NT2/D1 (cell line): ENCODE results near the gene SDHD.

Experiments used
- DNase-seq: peaks from one replicate; pipeline ENCODE4 v3.0.0-alpha.2; 2011; ENCODE audit warnings: low read depth, low spot score
- H3K27me3 ChIP-seq: 2 replicates; pipeline ENCODE4 v1.6.0; 2011; ENCODE audit warnings: mild to moderate bottlenecking; ENCODE audit not compliant: insufficient read length, insufficient read depth
- H3K36me3 ChIP-seq: 2 replicates; pipeline ENCODE4 v1.6.1; 2011; ENCODE audit warnings: mild to moderate bottlenecking, low read length, mixed read lengths; ENCODE audit not compliant: insufficient read depth, insufficient read length
- H3K4me1 ChIP-seq: 2 replicates; pipeline ENCODE4 v1.5.1; 2011; ENCODE audit not compliant: insufficient read depth, insufficient read length
- H3K4me3 ChIP-seq: 2 replicates; pipeline ENCODE4 v1.5.1; 2011; ENCODE audit warnings: low read depth; ENCODE audit not compliant: insufficient read length
- H3K9ac ChIP-seq: 2 replicates; pipeline ENCODE4 v1.6.0; 2011; ENCODE audit warnings: low read depth; ENCODE audit not compliant: insufficient read length
- H3K9me3 ChIP-seq: 2 replicates; pipeline ENCODE4 v1.5.1; 2011; ENCODE audit warnings: mild to moderate bottlenecking, low read length; ENCODE audit not compliant: insufficient read depth
- SUZ12 ChIP-seq: IDR thresholded peaks from 2 replicates; pipeline ENCODE4 v1.6.1; 2011; ENCODE audit not compliant: insufficient read length, insufficient read depth; ENCODE audit errors: extremely low read depth
- YY1 ChIP-seq: IDR thresholded peaks from 2 replicates; pipeline ENCODE4 v1.6.1; 2011; ENCODE audit not compliant: insufficient read length, insufficient read depth
- ZNF274 ChIP-seq: IDR thresholded peaks from 2 replicates; pipeline ENCODE4 v1.6.1; 2011; ENCODE audit warnings: mild to moderate bottlenecking, low read depth, low read length

Gene SDHD

DNA sequence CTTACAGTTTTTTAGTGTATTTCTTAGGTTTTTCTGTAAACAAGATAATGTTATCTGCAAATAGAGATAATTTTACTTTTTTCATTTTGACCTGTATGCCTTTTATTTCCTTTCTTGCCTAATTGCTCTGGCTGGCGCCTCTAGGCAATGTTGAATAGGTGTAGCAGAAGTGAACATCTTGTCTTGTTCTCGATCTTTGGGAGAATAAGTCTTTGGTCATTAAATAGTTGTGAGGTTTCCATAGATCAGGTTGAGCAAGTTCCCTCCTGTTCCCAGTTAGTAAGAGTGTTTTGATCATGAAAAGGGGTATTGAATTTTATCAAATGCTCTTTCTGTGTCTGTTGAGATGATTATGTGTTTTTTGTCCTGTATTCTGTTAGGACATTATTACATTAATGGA, 36.9 kb upstream of the SDHD start:
- no peak for DNase-seq
- TF ChIP-seq ZNF274 (no peak), SUZ12 (no peak), YY1 (no peak)
- H3K36me3 ChIP-seq = peaks cover 50% of the 10 kb centered on the region

DNA sequence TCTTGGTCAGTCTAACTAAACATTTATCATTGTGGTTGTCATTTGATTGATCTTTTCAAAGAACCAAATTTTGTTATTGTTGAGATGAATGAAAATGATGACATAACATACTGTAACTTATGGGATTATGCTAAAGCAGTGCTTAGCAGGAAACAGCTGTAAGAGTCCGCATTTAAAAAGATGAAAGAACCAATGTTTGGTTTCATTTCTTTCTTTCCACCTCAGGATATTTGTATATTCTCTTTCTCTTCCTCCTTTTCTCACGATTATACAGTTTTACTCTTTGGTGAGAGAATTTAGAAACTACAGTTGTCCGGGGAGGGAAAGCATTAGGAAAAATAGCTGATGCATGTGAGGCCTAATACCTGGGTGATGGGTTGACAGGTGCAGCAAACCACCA, 36.0 kb upstream of the SDHD start:
- DNase-seq = no peak
- no peak overlapping the region for H3K4me3 ChIP-seq
- TF ChIP-seq YY1 (no peak), SUZ12 (no peak), ZNF274 (no peak)
- no peak overlapping the region for H3K9ac ChIP-seq
- H3K27me3 ChIP-seq = no peaks in the 10 kb centered on the region
- H3K9me3 ChIP-seq = no peaks in the 10 kb centered on the region
- peaks cover 42% of the 10 kb centered on the region for H3K36me3 ChIP-seq
- H3K4me1 ChIP-seq = no peaks in the 10 kb centered on the region

More for the DNA sequence above, 36.9 kb upstream of the SDHD start:
- H3K9ac ChIP-seq = no peak overlapping the region
- no peak overlapping the region for H3K4me3 ChIP-seq
- no peaks in the 10 kb centered on the region for H3K9me3 ChIP-seq
- H3K4me1 ChIP-seq = no peaks in the 10 kb centered on the region
- H3K27me3 ChIP-seq = no peaks in the 10 kb centered on the region

DNA sequence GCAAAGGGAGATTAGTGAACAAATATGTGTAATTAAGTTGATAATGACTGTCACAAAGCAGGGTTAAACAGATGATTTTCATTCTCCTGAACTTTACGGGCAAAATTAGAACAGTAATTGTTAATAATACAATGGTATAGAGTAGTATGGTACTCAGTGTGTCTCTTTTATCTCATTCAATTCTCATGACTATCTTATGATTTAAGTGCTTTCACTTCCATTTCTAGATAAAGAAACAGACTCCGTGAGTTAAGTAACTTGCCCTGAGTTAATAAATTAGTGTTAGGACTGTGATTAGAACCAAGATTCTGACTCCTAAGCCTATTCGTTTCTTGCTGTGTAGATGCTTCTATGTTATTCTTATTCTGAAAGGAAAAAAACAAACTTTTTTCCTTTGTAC, 34.9 kb upstream of the SDHD start:
- Histone ChIP-seq H3K9me3 (no peaks in the 10 kb centered on the region), H3K4me3 (no peak overlapping the region), H3K27me3 (no peaks in the 10 kb centered on the region), H3K36me3 (peaks cover 37% of the 10 kb centered on the region), H3K9ac (no peak overlapping the region), H3K4me1 (no peaks in the 10 kb centered on the region)
- DNase-seq = no peak
- TF ChIP-seq YY1 (no peak), SUZ12 (no peak), ZNF274 (no peak)

DNA sequence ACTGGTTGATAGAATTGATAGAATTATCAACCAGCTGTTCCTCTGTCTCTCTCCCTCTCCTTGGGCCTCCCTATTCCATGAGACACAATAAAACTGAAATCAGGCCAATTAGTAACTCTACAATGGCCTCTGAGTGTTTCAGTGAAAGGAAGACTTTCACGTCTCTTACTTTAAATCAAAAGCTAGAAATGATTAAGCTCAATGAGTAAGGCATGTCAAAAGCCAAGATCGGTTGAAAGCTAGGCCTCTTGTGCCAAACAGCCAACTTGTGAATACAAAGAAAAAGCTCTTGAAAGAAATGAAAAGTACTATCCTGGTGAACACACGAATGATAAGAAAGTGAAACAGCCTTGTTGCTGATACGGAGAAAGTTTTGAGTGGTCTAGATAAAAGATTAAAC, 29.5 kb upstream of the SDHD start:
- TF ChIP-seq SUZ12 (no peak), ZNF274 (no peak), YY1 (no peak)
- DNase-seq = no peak
- no peak overlapping the region for H3K4me3 ChIP-seq
- no peaks in the 10 kb centered on the region for H3K27me3 ChIP-seq
- H3K9ac ChIP-seq = no peak overlapping the region
- H3K36me3 ChIP-seq = peaks cover 59% of the 10 kb centered on the region
- H3K9me3 ChIP-seq = no peaks in the 10 kb centered on the region
- no peaks in the 10 kb centered on the region for H3K4me1 ChIP-seq

DNA sequence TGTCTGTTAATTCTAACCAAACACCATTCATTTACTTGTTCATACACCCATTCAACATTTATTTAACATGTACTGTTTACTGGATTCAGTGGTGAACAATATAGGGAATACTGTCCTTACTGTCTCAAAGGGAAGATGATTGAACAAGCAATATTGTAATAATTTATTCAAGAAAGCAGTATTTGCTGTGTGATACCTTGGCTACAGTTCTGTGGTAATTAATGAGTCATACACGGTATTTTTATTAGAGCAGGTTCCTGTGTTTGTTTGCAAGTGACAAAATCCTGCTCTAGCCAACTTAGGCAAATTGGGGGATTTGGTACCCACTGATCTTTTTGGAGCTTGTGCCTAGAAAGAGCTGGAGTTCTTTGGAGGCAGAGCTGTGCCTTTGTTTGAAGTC, 28.6 kb upstream of the SDHD start:
- Histone ChIP-seq H3K4me1 (no peaks in the 10 kb centered on the region), H3K36me3 (peaks cover 62% of the 10 kb centered on the region), H3K27me3 (no peaks in the 10 kb centered on the region), H3K9ac (no peak overlapping the region), H3K9me3 (no peaks in the 10 kb centered on the region), H3K4me3 (no peak overlapping the region)
- TF ChIP-seq SUZ12 (no peak), YY1 (no peak), ZNF274 (no peak)
- DNase-seq = no peak

DNA sequence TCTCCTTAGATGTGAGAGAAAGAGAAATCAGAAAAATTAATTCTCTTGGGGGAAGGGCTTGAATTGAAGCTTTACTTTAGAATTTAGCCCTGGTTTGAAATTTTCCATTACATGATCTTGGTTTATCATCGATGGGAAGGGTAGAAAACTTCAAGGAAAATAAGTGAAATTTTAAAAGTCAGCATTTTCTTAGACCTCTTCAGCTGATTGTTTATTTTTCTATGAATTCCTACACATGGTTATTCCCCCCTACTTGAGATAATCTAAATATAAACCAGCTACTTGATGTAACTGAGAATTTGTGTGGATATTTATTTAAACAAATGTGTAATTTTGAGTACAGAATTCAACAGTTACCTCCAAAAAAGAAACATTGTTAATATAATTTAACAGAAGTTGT, 23.8 kb upstream of the SDHD start:
- Histone ChIP-seq H3K9me3 (no peaks in the 10 kb centered on the region), H3K4me1 (no peaks in the 10 kb centered on the region), H3K4me3 (no peak overlapping the region), H3K36me3 (peaks cover 49% of the 10 kb centered on the region), H3K27me3 (no peaks in the 10 kb centered on the region), H3K9ac (no peak overlapping the region)
- TF ChIP-seq ZNF274 (no peak), YY1 (no peak), SUZ12 (no peak)
- DNase-seq = no peak

DNA sequence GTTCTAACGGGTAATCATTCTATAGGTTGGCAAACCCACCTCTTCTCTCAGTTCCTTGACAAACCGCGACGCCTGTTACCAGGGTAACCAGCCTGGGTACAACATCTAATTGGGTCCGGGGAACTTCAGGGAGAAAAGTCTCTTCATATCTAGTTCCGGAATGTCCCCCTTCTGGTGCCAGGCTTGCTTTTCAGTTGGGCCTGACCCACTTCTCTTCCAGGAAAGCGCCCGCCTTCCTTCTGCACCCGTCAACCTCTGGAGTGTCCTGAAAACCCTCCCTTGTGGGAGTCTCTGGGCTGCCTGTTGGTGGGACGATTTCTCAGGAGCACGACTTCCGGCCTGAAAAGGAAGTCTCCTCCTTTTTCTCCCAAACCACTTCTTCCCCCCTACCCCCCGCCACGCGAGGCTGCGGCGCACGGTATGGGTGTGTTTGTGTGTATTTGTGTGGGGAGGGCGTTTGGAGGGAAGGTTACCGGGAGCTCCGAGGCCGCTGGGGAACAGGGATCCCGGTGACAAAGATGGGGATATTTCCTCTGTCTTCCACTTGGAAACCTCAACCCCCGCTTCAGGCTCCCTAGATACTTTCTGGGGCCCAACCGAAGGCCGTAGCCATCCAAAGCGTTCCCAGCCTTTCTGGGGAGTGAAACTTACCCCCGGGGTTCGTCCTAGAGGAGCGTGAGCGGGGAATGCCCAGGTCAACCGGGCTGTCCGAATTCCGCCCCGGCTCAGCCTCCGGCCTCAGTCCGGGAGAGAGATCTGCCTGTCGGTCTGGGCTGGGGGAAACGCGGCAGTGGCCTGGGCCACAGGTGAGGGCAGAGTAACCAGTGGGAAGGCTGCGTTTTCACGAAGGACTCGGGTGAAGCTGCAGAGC, 12.5 kb upstream of the SDHD start, which contains the start of the genes NKAPD1 and PIH1D2:
NKAPD1 (plus strand) TSS at position 359 of the 871 bp plus-strand sequence. CDS start 1,276 bp downstream, outside the sequence.
PIH1D2 (minus strand) TSS at position 77 of the 871 bp plus-strand sequence. CDS start 843 bp downstream, outside the sequence.
- TF ChIP-seq YY1 = no peak
- TF ChIP-seq ZNF274 = no peak
- no peak for TF ChIP-seq SUZ12
- H3K4me1 ChIP-seq = no peaks in the 10 kb centered on the region
- DNase-seq = peak; percentile 75
- H3K36me3 ChIP-seq = peaks cover 29% of the 10 kb centered on the region
- no peaks in the 10 kb centered on the region for H3K9me3 ChIP-seq
- H3K4me3 ChIP-seq = peak within 1 kb of the TSS; percentile 94
- H3K27me3 ChIP-seq = no peaks in the 10 kb centered on the region
- peak within 1 kb of the TSS; percentile 90 for H3K9ac ChIP-seq
